Hematopoietic multipotent progenitor cell treated with erythropoietin and hydrocortisone succinate and interleukin-3 and kit ligand, for 4 days (in vitro differentiated cells): ENCODE data around the gene SLC30A3.

Experiments used
- DNase-seq: peaks from one replicate; pipeline ENCODE4 v3.0.0-alpha.2; 2015

Gene SLC30A3

GRCh38 chr2:27256855-27257454, 5.9 kb downstream of the SLC30A3 start:
- no peak for DNase-seq

- DNase-seq = no peak
Measured at GRCh38 chr2:27255660-27256059, 7.2 kb downstream of the SLC30A3 start.

- DNase-seq = no peak
Measured at GRCh38 chr2:27255187-27255586, 7.7 kb downstream of the SLC30A3 start.

- DNase-seq = no peak
Measured at GRCh38 chr2:27251766-27252165, 11.1 kb downstream of the SLC30A3 start.

GRCh38 chr2:27250652-27251379, 12.0 kb downstream of the SLC30A3 start:
- no peak for DNase-seq

GRCh38 chr2:27249891-27250651, 12.8 kb downstream of the SLC30A3 start:
- DNase-seq = peak; percentile 88

- no peak for DNase-seq
Measured at GRCh38 chr2:27249159-27249890, 13.5 kb downstream of the SLC30A3 start.

GRCh38 chr2:27247893-27248292, 15.0 kb downstream of the SLC30A3 start:
- DNase-seq = peak; percentile 22

- no peak for DNase-seq
Measured at GRCh38 chr2:27245626-27246025, 17.2 kb downstream of the SLC30A3 start.

GRCh38 chr2:27245116-27245515, 17.7 kb downstream of the SLC30A3 start:
- DNase-seq = no peak

GRCh38 chr2:27243391-27244130, 19.3 kb downstream of the SLC30A3 start:
- DNase-seq = no peak

GRCh38 chr2:27242614-27242951, 20.3 kb downstream of the SLC30A3 start:
- DNase-seq = no peak

GRCh38 chr2:27241761-27242613, 20.9 kb downstream of the SLC30A3 start:
- DNase-seq = peak; percentile 65

- DNase-seq = no peak
Measured at GRCh38 chr2:27240406-27240805, 22.4 kb downstream of the SLC30A3 start.

- DNase-seq = no peak
Measured at GRCh38 chr2:27238976-27239375, 23.9 kb downstream of the SLC30A3 start.

- no peak for DNase-seq
Measured at GRCh38 chr2:27237341-27237945, 25.4 kb downstream of the SLC30A3 start.

GRCh38 chr2:27236626-27237025, 26.2 kb downstream of the SLC30A3 start:
- DNase-seq = no peak

- DNase-seq = no peak
Measured at GRCh38 chr2:27236136-27236535, 26.7 kb downstream of the SLC30A3 start.

GRCh38 chr2:27233341-27233740, 29.5 kb downstream of the SLC30A3 start:
- DNase-seq = no peak

GRCh38 chr2:27231921-27232320, 30.9 kb downstream of the SLC30A3 start:
- no peak for DNase-seq

- DNase-seq = no peak
Measured at GRCh38 chr2:27227501-27227900, 35.3 kb downstream of the SLC30A3 start.
